ENCODE measurements around the gene GAD2. TPM values are rescaled to one million over a fixed set of nuclear protein-coding genes. Genes with fewer than 3 reads are reported as not detected.

Gene GAD2
- total RNA-seq, 2 experiments from 2014 or later: not detected

DNA sequence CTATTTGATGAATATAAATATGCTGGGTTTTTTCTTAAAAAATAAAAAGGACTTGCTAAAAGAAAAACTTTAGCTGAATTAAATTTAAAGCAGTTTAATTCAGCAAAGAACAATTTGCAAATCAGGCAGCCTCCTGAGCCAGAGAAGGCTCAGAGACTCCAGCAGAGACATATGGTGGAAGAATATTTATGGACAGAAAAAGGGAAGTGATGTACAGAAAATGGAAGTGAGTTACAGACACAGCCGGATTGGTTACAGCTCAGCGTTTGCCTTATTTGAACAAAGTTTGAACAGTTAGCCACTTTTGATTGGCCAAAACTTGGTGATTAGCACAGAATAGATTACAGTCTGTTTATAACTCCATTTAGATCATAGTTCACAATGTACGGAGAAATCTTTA lies 110.3 kb downstream of the GAD2 start:
- Histone ChIP-seq H3K27ac (ENCODE audit: low read depth, low read length, poor library complexity, severe bottlenecking) (no peak overlapping the region), H3K9me2 (ENCODE audit: insufficient read depth, low read length) (no peaks in the 10 kb centered on the region), H3K79me2 (ENCODE audit: insufficient read depth, low read depth, low read length) (no peaks in the 10 kb centered on the region), H3K4me3 (ENCODE audit: low read depth, low read length, poor library complexity, severe bottlenecking) (no peak overlapping the region), H2AFZ (ENCODE audit: low read length) (no peak overlapping the region), H3K4me2 (ENCODE audit: low read length) (no peak overlapping the region), H4K20me1 (ENCODE audit: insufficient read depth, low read length) (no peaks in the 10 kb centered on the region), H3K9me3 (ENCODE audit: low read length) (peaks cover 11% of the 10 kb centered on the region; the same call in 1 of the 2 replicates), H3K36me3 (ENCODE audit: insufficient read depth, low read length) (no peaks in the 10 kb centered on the region), H3K4me1 (ENCODE audit: insufficient read depth, low read length, poor library complexity, severe bottlenecking) (no peaks in the 10 kb centered on the region)
- BruUV-seq (replicated peaks): no TSS peak
- no peak for DNase-seq (ENCODE audit: low spot score)
- POLR2A ChIA-PET: interaction anchor here (0.6 to 0.9 kb wide), 2 partner anchors 34 to 97 kb away, joined by 3 read pairs; no protein-coding TSS in a partner anchor
- intact Hi-C loops (cut with micrococcal nuclease; ENCODE audit: unreplicated experiment): no loop called here
- TF ChIP-seq, protein P1, sequence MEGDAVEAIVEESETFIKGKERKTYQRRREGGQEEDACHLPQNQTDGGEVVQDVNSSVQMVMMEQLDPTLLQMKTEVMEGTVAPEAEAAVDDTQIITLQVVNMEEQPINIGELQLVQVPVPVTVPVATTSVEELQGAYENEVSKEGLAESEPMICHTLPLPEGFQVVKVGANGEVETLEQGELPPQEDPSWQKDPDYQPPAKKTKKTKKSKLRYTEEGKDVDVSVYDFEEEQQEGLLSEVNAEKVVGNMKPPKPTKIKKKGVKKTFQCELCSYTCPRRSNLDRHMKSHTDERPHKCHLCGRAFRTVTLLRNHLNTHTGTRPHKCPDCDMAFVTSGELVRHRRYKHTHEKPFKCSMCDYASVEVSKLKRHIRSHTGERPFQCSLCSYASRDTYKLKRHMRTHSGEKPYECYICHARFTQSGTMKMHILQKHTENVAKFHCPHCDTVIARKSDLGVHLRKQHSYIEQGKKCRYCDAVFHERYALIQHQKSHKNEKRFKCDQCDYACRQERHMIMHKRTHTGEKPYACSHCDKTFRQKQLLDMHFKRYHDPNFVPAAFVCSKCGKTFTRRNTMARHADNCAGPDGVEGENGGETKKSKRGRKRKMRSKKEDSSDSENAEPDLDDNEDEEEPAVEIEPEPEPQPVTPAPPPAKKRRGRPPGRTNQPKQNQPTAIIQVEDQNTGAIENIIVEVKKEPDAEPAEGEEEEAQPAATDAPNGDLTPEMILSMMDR (conservative IDR thresholded peaks at IDR 0.05; ENCODE audit: low read length): no peak
- TF ChIP-seq EZH2phosphoT487 (IDR thresholded peaks at IDR 0.05; ENCODE audit: borderline replicate concordance, low read depth, low read length): no peak
- CTCF ChIA-PET (ENCODE audit: unreplicated experiment): no interaction called here

DNA sequence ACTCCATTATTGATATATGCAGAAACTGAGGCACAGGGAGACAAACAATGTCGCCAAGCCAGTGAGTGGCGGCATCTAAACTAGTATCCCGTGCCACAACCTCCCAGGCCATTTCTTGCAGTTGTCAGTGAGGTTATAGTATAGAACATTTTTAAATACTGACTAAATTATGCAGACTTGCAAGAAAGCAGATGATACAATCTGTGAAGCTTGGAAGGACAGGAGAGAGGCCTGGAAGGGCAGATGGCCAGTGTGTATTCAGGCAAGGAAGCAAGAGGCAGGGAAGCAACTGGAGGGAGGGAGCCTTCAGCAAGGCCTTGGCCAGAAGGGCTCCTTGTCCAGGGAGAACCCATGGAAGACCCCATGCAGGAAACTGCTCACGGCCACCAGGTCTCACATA lies 111.2 kb downstream of the GAD2 start:
- BruUV-seq (replicated peaks): no TSS peak
- CTCF ChIA-PET (ENCODE audit: unreplicated experiment): no interaction called here
- TF ChIP-seq, protein P1 (conservative IDR thresholded peaks at IDR 0.05; ENCODE audit: low read length): no peak
- TF ChIP-seq EZH2phosphoT487 (IDR thresholded peaks at IDR 0.05; ENCODE audit: borderline replicate concordance, low read depth, low read length): no peak

DNA sequence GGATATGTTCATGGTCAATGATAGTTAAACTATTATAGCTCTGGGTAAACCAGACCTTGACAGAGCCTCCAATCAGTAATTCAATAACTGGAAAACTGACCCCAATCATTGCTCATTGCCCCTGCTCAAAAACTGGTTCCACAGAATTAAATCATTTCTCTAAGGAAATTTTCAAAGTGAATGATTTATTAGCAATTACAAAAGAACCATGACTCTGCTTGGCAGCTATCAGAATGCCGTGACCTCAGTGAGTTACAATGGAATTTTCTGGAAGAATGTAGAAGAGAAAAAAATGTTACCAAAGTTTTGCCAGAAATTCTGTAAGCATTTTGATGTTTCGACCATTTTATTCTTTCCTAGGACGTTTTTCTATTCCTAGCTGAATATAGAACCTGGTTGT lies 114.8 kb downstream of the GAD2 start:
- peaks cover 36% of the 10 kb centered on the region; the same call in 1 of the 2 replicates for H3K9me3 ChIP-seq (ENCODE audit: low read length)
- no peak overlapping the region for H3K4me3 ChIP-seq (ENCODE audit: low read depth, low read length, poor library complexity, severe bottlenecking)
- H3K9me2 ChIP-seq (ENCODE audit: insufficient read depth, low read length): no peaks in the 10 kb centered on the region
- no peaks in the 10 kb centered on the region; the same call in 1 of the 2 replicates for H3K36me3 ChIP-seq (ENCODE audit: insufficient read depth, low read length)
- BruUV-seq (replicated peaks): no TSS peak
- intact Hi-C loops (cut with micrococcal nuclease; ENCODE audit: unreplicated experiment): no loop called here
- ChIA-PET CTCF (ENCODE audit: unreplicated experiment) (no interaction called here), POLR2A (interaction anchor here (0.6 to 1.1 kb wide), 3 partner anchors 21 to 458 kb away, joined by 3 read pairs; no protein-coding TSS in a partner anchor)
- no peak for DNase-seq (ENCODE audit: low spot score)
- TF ChIP-seq, protein P1 (conservative IDR thresholded peaks at IDR 0.05; ENCODE audit: low read length): no peak
- no peak for TF ChIP-seq EZH2phosphoT487 (IDR thresholded peaks at IDR 0.05; ENCODE audit: borderline replicate concordance, low read depth, low read length)
- H3K79me2 ChIP-seq (ENCODE audit: insufficient read depth, low read depth, low read length): no peaks in the 10 kb centered on the region
- H2AFZ ChIP-seq (ENCODE audit: low read length): no peak overlapping the region
- no peak overlapping the region for H3K27ac ChIP-seq (ENCODE audit: low read depth, low read length, poor library complexity, severe bottlenecking)
- no peaks in the 10 kb centered on the region for H4K20me1 ChIP-seq (ENCODE audit: insufficient read depth, low read length)
- H3K4me1 ChIP-seq (ENCODE audit: insufficient read depth, low read length, poor library complexity, severe bottlenecking): peaks cover 12% of the 10 kb centered on the region
- no peak overlapping the region for H3K4me2 ChIP-seq (ENCODE audit: low read length)

More for the DNA sequence above, 111.2 kb downstream of the GAD2 start:
- no peak overlapping the region for H2AFZ ChIP-seq (ENCODE audit: low read length)
- DNase-seq (ENCODE audit: low spot score): no peak
- H3K4me1 ChIP-seq (ENCODE audit: insufficient read depth, low read length, poor library complexity, severe bottlenecking): no peaks in the 10 kb centered on the region
- H3K9me3 ChIP-seq (ENCODE audit: low read length): peaks cover 15% of the 10 kb centered on the region; the same call in 1 of the 2 replicates
- no peak overlapping the region for H3K4me2 ChIP-seq (ENCODE audit: low read length)
- no peak overlapping the region for H3K4me3 ChIP-seq (ENCODE audit: low read depth, low read length, poor library complexity, severe bottlenecking)
- intact Hi-C loops (cut with micrococcal nuclease; ENCODE audit: unreplicated experiment): no loop called here
- no peaks in the 10 kb centered on the region for H3K36me3 ChIP-seq (ENCODE audit: insufficient read depth, low read length)
- no peaks in the 10 kb centered on the region for H4K20me1 ChIP-seq (ENCODE audit: insufficient read depth, low read length)
- POLR2A ChIA-PET: interaction anchor here (0.6 kb wide), 1 partner anchor 578 kb away, joined by 3 read pairs; no protein-coding TSS in a partner anchor
- H3K27ac ChIP-seq (ENCODE audit: low read depth, low read length, poor library complexity, severe bottlenecking): no peak overlapping the region
- no peaks in the 10 kb centered on the region for H3K79me2 ChIP-seq (ENCODE audit: insufficient read depth, low read depth, low read length)
- no peaks in the 10 kb centered on the region for H3K9me2 ChIP-seq (ENCODE audit: insufficient read depth, low read length)

Data from OCI-LY7 (cell line).